ENCODE results near the gene EPN3.

EPN3 gene

DNA sequence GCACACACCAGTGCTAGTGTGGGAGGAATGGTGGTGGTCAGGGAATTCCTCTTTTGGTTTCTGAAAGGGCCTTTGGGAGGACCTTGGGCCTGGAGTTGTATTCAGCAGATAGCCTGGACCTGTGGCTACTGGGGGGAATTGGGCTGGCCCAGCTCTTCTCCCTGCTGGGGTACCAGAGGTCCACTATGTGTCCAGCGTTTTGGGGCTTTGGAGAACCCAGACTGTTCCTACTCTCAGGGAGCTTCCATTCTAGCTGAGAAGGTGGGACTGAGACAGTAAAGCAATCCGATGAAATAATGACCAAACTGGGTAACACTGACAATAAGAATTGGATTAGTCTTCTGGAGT, 2.4 kb downstream of the EPN3 start:
- DNase-seq (ENCODE audit: low read depth, low spot score): no peak

DNA sequence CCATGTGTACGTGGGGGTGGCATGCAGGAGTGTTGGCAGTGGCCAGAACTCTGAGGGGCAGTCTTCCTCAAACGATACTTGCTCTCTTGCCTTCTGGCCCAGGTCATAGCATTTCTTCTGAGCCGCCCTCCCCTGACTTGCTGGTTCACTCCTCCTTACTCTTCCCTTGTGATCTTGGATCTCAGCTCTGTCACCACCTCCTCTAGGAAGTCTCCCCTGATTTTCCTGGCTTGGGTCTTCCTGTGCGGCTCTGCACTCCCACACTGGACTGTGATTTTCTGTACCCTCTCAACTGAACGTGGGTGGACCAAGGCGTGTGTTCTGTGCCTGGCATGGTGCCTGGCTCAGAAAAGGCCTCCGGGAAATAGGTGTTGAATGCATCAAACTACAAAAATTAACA, 2.9 kb downstream of the EPN3 start:
- DNase-seq (ENCODE audit: low read depth, low spot score): no peak

DNA sequence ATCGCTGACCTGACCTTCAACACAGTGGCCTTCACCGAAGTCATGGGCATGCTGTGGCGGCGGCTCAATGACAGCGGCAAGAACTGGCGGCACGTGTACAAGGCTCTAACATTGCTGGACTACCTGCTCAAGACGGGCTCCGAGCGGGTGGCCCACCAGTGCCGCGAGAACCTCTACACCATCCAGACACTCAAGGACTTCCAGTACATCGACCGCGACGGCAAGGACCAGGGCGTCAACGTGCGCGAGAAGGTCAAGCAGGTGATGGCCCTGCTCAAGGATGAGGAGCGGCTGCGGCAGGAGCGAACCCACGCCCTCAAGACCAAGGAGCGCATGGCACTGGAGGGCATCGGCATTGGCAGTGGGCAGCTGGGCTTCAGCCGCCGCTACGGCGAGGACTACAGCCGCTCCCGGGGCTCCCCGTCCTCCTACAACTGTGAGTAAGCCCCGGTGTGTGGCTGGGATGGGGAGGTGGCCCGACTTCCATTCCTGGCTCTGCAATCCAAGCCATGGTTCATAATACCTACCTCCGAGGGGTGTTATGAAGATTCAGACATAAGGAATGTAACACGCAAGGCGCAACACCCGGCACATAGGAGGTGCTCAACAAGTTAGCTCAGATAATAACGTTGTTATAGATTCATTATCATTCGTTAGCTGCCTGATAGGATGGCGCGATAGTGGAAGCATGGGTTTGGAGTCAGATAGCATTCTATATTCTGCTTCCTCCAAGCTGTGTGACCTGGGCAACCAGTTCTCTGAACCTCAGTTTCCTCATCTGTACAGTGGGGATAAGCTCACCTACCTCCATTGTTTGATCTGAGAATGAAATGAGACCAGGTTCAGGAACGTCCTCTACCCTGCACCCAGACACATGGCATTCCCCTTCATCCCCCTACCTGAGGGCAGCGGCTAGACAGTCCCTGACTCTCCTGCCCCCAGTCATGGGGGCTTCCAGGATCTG, 4.4 kb downstream of the EPN3 start:
- no peak for DNase-seq (ENCODE audit: low read depth, low spot score)

- no peak for DNase-seq (ENCODE audit: low read depth, low spot score)
Observed at GRCh38 chr17:50537721-50538548, 5.4 kb downstream of the EPN3 start.

GRCh38 chr17:50538549-50539410, 6.2 kb downstream of the EPN3 start:
- no peak for DNase-seq (ENCODE audit: low read depth, low spot score)

DNA sequence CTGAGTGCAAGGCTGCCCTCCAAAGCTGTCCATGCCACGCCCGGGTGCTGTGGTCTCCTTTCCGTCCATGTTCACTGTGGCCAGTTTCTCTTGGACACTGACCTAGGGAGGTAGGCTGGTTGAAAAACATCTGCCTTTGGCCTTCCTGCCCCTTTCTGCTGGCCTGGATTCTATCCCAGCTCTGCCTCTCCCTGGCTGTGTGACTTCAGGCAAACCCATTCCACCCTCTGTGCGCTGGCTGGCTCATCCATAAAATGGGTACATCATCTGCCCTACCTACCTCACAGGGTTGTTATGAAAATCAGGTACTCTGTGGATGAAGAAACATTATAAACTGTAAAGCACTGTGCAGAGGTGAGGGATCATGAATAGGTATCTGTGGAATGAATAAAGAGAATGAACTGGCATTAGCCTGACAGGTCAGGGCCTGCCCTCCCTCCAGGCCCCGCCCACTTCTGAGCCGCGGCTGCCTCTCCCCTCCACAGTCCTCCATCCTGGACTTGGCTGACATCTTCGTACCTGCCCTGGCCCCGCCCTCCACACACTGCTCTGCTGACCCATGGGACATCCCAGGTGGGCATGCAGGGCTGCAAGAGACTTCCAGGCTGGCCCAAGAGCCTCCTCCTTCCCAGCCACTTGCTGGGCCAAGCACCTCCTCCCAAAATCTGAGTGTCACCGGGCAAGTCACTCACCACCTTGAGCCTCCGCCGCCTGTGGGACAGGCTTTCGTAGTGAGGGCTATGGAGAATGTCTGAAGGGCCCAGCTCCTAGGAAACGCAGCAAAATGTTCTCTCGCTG, 7.4 kb downstream of the EPN3 start:
- DNase-seq (ENCODE audit: low read depth, low spot score): no peak

DNA sequence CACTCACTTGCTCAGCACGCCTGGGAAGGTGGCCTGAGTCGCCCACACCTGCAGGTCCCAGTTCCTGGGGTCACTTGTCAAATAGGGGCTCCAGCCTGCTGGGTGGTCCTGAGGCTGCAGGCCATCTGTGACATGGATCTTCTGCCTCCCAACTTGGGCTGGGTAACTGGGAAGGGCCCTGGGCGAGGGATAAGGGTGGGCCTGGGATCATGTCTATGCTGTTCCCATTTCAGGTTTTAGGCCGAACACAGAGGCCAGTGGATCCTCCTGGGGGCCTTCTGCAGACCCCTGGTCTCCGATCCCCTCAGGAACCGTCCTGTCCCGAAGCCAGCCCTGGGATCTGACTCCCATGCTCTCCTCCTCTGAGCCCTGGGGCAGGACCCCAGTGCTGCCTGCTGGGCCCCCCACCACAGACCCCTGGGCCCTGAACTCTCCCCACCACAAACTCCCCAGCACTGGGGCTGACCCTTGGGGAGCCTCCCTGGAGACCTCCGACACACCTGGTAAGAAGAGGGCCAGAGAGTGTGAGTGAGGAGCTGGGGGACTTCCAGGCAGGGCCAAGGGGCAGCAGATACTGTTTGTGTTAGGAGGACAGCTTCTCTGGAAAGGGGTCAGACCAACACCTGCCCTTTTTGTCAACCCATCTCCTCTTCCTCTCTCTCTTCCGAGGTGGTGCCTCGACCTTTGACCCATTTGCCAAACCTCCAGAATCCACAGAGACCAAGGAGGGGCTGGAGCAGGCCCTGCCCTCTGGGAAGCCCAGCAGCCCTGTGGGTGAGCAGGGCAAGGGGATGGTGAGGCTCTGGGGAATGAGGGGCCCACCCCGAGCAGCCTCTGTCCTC, 8.2 kb downstream of the EPN3 start:
- no peak for DNase-seq (ENCODE audit: low read depth, low spot score)

DNA sequence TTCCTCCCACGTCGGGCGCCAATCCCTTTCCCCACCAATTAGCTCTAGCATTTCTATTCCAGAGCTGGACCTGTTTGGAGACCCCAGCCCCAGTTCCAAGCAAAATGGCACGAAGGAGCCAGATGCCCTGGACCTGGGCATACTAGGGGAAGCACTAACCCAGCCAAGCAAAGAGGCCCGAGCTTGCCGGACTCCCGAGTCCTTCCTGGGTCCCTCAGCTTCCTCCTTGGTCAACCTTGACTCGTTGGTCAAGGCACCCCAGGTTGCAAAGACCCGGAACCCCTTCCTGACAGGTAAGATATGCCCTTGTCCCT, 8.8 kb downstream of the EPN3 start:
- DNase-seq (ENCODE audit: low read depth, low spot score): no peak

DNA sequence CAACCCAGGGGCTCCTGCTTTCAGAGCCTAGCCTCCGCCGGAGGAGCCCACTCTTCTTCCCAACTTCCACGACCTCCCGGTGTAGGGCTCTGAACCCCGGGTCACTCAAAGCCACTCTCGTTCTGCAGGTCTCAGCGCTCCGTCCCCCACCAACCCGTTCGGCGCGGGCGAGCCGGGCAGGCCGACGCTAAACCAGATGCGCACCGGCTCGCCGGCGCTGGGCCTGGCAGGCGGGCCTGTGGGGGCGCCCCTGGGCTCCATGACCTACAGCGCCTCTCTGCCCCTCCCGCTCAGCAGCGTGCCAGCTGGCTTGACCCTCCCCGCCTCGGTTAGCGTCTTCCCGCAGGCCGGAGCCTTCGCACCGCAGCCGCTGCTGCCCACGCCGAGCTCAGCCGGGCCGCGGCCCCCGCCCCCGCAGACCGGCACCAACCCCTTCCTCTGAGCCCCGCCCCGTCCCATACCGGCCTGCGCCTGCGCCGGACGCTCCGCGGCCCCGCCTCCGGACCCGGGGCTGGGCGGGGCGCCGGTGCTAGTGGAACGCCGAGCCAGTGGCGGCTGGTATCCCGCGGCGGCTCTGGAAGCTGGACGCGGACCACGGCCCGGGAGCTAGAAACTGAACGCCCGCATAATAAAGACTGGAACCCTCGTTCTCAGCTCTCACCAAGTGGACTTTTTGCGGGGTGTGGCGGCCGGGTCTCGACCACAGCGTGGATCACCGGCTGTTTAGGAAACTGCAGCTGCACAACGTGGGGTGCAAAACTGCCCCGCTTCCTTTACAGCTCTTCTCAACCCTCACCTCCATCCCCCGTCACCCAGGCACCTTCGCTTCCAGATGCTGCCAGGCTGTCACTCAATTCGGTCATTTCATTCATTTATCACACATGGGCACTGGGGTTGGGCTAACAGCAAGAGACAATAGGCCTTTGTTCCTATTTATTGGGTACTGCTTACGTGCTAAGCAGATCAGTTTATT, 9.5 kb downstream of the EPN3 start:
- peak; percentile 61 for DNase-seq (ENCODE audit: low read depth, low spot score)

GRCh38 chr17:50542795-50543774, 10.6 kb downstream of the EPN3 start:
- no peak for DNase-seq (ENCODE audit: low read depth, low spot score)

- no peak for DNase-seq (ENCODE audit: low read depth, low spot score)
Observed at GRCh38 chr17:50544516-50544915, 12.0 kb downstream of the EPN3 start.

DNA sequence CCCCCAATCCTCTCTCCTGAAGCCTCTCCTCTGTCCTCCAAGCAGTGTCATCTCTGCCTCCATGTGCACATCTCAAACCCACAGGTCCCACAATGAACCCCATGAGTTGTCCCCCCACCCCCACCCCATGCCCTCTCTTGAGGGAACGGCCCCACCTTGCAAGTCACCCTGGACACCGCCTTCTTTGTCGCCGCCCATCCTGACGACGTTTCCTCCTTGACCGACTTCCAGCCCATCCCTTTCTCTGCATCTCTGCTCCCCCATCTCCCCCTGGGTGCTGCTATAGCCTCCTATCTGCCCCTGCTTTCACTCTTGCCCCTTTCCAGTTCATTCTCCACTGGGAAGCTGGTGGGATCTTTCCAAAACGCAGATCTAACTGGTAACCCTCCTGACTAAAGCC, 12.8 kb downstream of the EPN3 start:
- no peak for DNase-seq (ENCODE audit: low read depth, low spot score)

DNA sequence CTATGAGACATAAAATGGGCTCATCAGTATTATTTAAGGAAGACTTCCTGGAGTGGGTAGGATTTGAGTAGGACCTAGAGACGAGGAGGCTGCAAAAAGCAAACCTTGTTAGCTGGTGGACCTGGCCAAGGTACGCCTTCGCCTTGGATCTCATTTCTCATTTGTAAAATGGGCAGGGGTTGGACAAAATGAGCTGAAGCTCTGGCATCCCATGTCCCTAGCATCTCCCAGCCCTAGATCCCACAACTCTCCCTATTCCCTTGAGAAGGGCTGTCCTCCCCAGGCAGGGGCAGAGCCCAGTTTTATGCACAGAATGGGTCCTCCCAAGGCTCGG, 14.1 kb downstream of the EPN3 start:
- DNase-seq (ENCODE audit: low read depth, low spot score): no peak

DNA sequence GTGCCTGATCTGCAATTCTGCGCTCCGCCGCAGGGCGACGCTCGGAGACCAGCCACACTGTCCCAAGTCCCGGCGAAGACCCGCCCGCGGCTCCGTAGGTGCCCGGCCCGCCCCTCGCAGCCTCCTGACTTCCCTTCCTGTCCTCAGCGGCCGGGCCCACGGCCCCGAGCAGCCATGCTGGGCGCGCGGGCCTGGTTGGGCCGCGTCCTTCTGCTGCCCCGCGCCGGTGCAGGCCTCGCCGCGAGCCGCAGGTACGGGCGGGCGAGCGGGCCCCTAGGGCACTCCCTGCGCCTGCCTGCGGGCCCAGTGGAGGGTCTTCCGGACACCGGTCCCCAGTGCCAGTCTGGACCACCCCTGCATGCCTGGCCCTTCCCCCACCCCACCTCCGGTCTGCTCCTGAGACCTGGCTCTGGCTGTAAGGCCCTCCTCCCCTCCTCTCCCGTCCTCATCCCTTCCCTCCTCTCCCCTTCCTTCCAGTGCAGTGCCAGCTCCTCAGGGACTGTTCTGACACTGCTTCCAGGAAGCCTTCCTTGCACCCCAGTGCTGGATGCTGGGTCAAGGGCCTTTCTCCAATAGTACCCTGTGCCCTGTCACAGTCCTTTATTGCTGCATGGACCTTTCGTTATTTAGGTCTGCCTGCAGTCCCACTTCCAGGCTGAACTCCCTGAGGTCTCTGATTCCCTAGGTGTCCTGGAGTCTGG, 14.7 kb downstream of the EPN3 start, which contains the start of gene SPATA20:
SPATA20 (plus strand) TSS at position 140 of the 701 bp plus-strand sequence; CDS start at position 175, 35 bp downstream.
- DNase-seq (ENCODE audit: low read depth, low spot score): peak; percentile 70

- DNase-seq (ENCODE audit: low read depth, low spot score): no peak
Observed at GRCh38 chr17:50547736-50548083, 15.2 kb downstream of the EPN3 start.

GRCh38 chr17:50548831-50549230, 16.3 kb downstream of the EPN3 start:
- no peak for DNase-seq (ENCODE audit: low read depth, low spot score)

DNA sequence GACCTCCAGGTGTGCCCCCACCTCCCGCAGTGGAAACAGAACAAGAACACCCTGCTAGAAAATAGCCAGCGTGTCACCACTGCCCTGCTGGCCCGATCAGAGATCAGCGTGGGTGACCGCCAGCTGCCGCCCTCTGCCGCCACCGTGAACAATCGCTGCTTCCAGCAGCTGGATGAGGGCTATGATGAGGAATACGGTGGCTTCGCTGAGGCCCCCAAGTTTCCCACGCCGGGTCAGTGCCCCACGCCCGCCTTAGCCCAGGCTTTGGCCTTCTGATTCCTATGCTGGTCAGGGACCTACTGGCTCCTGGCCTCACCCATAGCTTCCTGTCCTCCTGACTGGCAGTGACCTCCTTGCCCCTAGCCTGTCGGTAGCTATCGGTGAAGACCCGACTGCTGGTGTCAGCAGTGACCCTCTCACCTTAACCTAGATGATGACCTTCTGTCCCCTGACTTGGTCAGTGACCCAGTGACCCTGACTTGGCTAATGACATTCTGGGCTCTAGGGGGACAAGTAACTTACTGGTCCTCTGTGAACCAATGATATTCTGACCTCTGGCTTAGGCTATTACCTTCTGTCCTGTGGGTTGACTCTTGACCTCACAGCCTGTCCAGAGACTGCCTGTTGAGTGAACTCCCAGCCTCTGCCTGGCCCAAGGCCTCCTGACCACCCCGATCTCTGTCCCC, 16.9 kb downstream of the EPN3 start:
- DNase-seq (ENCODE audit: low read depth, low spot score): no peak

Measured in activated naive CD8-positive, alpha-beta T cell treated with anti-CD3 and anti-CD28 coated beads, Interleukin-2, amount 50 U/mL, for 16 hours (primary cell).